Renal cortex interstitium (tissue), 11 donors: ENCODE data around the gene CTNND2. TPM values are rescaled to one million over a fixed set of nuclear protein-coding genes. Genes with fewer than 3 reads are reported as not detected.
A peak's percentile ranks its signal among the peaks of the same experiment; 100 is the strongest.
"Not testable (repeated sequence)": the region's sequence is repeated elsewhere in the genome, so short reads cannot be mapped to it uniquely, and the experiment has no call there.

Experiments
- DNase-seq, 11 donors: peaks; one replicate each; pipeline ENCODE4 v3.0.0-alpha.2; 2013; ENCODE audit warnings: low read depth in 9 of 11, low spot score in 4 of 11; ENCODE audit errors: extremely low read depth in 1 of 11
- polyA plus RNA-seq, 3 donors: library from polyadenylated mRNA; unstranded; fragments of 120-200 nt; gene quantifications; one replicate each; pipeline ENCODE4 v1.2.1, GENCODE V29; 2013; ENCODE audit not compliant: insufficient read length in 3 of 3

CTNND2 gene
- polyA plus RNA-seq, 3 donors = 2.0 to 2.4 (median 2.3) TPM

DNA sequence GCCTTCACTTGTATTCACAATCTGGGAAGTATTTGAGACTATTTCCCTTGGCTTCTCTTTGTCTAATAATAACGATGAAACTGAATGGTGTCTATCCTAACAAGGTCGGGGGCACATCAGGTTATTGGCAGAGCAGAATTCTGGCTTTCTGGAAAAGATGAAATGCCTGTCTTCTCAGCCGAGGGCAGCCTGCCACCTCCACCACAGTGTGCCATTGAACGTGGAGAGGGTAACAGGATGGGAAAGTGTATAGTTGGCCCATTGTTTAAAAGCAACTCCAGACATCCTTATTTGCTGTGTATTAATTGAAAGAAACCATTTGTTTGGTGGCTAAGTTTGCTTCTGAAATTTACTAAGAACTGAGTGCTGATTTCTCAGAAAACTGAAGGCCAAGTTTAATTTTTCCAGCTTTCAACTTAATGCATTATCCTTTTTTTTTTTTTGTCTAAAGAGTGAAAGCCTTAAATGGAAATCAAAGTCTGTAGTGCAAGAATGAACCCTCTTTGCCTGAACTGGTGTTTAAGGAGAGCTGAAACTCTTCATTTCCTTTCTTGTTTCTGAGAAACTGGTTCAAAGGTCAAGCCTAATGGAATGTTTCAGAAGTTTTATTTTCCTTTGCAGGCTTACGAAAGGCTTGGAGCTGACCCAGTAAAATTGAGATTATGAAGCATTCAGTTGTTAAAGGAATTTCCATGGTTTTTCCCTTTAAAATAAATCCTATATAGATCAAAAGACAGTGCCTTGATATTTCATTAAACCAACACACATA, 579.5 kb downstream of the CTNND2 start:
- peak; percentile 22 to 76 (median 36) for DNase-seq

DNA sequence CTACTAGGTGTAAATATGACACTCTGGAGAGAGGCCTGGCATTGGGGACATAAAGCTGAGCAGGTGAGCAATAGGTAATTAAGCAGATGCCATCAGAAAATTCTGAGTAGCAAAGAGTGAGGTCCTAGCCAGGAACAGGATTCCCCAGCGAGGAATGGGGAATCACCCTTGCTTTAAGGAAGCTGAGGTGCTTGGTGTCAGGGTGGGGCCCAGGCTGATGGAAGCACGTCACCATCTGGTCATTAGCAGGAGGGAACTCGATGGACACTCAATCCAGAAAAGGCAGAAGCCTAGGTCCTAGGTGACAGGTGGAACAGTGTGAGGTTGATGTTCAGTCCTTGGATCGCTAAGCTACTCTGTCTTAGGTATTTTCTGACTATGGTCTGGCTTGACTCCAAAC, 580.5 kb downstream of the CTNND2 start:
- no peak for DNase-seq

DNA sequence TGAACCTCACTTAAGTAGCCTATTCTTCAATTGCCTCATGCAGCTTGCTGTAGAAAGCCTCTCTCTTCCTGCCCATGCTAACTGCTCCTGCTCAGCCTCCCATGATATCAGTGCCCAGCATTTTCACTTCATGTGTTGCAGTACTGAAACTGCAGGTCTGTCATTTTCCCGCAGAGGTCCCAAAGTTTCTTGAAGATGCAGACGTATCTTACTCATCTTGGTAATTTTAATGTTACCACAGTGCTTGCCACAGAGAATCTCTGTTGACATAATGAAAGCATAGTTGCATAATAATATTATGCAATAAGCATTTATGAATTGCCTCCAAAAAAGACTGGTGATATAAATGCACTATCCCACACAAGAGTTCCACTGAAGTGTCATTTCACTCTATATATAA, 582.1 kb downstream of the CTNND2 start:
- DNase-seq = no peak

DNA sequence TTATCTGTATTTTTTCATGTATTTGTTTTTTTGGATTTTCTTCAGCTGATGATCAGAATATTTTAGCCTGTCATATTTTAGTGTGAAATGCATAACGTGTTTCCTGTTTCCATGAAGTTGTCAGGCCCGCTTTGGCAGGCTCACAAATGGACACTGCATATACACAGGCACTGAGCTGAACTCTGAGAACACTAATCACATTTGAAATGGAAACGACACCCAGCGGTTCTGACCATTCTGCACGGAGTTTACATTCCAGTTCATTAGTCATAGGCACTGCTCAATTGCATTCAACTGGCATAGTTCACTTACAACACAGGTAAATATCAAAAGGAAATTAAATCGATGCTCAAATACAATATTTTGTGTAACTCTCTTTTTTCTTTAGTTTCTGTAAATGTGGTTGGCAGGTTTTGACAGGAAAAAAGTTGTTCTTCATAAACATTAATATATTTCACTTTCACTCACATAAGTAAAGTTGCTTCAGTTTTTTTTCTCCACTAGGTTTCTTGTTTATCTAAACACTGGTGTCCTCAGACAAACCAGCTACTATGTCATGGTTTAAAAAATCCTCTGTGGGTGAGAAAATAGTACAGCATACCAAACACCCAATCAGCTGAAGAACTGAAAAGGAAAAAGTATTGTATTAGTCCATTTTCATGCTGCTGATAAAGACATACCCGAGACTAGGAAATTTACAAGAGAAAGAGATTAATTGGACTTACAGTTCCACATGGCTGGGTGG, 584.2 kb downstream of the CTNND2 start:
- DNase-seq = peak in 1 of 11 donors; percentile 3

DNA sequence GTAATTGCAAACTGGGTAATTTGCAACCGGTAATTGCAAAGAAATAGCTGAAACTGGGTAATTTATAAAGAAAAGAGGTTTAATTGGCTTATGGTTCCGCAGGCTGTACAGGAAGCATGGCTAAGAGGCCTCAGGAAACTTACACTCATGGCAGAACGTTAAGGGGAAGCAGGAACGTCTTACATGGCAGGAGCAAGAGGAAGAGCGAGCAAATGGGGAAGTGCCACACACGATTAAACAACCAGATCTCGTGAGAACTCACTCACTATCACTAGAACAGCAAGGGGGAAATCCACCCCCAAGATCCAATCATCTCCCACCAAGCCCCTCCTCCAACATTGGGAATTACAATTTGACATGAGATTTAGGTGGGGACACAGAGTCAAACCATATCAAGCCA, 590.6 kb downstream of the CTNND2 start:
- DNase-seq = not testable (repeated sequence)

DNA sequence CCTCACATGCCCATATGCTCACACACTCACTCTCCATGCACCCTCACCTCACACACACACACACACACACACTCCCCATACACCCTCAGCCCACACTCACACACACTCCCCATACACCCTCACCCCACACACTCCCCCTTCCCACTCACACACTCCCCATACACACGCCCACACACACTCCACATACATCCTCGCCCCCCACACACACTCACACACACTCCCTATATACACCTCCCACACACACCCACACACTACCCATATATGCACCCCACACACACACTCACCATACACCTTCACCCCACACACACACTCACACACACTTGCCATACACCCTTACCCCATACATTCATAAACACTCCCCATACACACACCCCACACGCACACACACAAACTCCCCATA, 592.5 kb downstream of the CTNND2 start:
- DNase-seq = no peak

DNA sequence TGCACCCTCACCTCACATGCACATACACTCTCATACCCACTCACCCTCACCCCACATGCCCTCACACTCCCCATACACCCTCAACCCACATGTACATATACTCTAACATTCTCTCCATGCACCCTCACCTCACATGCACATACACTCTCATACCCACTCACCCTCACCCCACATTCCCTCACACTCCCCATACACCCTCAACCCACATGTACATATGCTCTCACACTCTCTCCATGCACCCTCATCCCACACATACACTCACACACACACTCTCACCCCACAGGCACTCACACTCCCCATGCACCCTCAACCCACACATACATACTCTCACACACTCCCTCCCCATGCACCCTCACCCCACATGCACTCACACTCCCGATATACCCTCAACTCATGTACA, 593.0 kb downstream of the CTNND2 start:
- no peak for DNase-seq

DNA sequence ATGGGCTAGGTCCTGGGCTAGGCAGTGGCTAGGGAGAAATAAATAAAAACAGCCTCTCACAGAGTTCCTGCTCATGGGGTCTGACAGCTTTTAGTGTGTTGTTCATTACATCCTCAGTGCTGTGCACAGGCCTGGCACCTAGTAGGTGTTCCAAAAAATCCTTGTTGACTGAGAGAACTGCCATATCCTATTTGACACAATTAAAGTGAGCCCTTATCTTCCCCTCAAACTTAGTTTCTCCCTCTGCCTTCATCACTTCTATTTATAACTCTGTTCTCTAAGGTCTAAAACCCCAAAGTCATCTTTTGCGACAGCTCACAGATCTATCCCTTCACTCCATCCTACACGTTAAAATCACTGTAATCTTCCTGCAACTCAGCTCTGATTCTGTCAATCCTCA, 594.1 kb downstream of the CTNND2 start:
- DNase-seq = no peak

DNA sequence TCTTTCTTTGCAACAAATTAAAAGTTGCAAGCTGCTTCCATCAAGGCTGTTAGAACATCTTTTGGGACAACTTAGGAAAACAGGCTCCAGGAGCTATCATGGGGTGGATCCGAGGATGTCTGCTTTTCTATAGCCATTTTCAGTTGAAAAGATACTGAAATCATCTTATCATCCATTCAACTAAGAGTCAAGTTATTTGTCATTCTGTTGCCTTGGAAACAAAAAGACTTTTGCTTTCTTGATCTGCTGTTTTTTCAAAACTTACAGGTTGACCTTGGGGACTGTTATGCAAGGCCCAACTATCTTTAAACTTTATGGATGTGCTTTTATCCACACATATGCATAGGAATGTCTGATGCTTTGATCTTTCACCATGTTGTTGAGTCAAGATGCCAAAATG, 597.9 kb downstream of the CTNND2 start:
- no peak for DNase-seq

DNA sequence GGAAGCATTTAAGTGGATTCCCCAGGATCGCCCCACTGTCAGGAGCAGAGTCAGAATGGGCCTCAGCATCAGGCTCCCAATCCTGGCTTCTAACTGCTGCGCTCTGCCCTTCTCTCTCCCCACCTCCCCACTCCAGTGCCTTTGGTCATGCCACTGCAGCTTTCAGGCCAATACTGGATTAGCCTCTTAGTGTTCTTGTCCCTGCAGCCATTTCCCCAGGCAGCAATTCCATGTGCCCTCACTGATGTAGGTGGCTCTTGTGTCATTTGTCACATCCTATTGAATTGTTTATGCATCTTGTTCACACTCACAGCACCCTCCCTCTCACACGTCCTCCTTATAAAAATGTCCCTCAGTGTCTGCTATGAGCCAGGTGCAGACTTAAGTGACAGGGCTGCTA, 599.0 kb downstream of the CTNND2 start:
- DNase-seq = no peak

DNA sequence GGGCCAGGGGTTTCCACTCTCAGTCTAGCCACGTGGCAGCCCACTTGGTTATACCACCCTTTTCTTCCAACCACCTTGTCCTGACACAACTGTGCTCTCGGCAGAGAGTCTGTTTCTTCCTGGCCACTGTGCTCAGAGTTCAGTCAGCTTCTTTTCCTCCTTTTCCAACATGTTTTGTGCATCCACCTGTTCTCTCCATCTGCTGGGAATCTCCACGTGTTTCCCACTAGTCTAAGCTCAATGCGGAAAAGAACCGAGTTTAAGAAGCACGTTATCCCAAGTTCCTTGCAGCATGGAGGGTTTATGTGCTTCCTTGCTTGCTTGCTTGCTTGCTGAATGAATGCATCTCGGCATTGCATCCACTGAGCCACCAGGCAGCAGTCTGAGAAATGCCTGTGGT, 599.6 kb downstream of the CTNND2 start:
- no peak for DNase-seq

DNA sequence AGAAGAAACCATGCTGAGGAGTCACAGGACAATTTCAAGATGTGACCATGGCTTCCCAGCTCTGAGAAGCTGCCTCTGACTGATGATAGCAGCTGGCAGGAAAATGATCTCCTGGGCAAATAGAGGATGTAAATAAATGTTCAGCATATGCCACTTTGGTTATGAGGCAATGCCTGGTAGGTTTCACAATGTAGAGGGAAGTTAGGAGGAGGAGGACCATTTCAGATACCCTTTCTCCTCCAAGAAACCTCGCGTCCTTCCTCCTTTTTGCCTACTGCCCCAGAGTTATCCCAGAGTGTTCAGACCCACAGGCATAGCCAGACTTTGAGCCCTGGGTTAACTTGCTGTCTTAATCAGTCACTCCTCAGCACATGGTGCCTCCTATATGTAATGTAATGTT, 601.6 kb downstream of the CTNND2 start:
- DNase-seq = no peak

DNA sequence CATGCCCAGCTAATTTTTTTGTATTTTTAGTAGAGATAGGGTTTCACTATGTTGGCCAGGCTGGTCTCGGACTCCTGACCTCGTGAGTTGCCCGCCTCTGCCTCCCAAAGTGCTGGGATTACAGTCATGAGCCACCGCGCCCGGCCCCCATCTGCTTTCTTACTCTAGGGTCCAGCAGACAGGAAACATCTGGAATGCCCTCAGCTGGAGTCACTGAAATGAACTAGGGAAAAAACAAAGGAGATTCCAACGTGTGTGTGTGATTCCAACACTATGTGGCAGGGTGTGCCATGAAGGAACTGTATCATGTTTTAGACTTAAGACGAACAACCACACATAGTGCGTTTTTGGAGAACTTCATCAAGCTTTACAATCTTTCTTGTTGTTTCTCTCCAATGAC, 603.1 kb downstream of the CTNND2 start:
- DNase-seq = no peak

DNA sequence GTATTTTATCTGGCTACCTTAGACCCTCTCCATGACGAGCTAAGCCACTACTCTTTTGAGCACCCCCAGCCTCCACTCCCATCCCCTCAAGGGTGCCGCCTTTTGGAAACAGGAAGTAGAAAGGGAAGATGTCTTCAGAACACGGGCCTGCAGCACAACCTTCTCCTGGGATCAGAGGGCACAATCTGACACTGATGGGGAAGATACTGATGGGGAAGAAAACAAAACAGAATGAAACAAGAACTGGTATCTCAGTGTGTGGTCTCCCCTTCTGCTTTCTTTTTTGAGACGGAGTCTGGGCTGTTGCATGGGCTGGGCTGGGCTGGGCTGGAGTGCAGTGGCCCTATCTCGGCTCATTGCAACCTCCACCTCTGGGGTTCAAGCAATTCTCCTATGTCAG, 603.5 kb downstream of the CTNND2 start:
- no peak for DNase-seq

DNA sequence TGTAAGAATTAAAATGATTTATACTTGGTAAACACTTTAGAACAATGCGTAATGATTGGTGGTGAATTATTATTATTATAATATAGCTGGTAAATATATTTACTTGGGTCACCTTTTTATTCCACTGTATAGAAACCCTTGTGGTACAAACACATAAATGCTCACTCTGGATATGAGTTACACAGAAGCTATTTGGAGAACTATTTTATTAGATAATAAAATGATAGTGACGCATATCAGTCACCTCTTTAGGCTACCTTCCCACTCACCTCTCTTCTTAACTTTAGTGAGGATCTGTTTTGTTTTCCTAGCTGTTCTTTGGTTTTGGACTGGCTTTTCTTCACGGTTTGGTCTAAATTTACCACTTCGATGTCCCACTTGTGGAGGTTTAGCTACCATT, 605.4 kb downstream of the CTNND2 start:
- no peak for DNase-seq

DNA sequence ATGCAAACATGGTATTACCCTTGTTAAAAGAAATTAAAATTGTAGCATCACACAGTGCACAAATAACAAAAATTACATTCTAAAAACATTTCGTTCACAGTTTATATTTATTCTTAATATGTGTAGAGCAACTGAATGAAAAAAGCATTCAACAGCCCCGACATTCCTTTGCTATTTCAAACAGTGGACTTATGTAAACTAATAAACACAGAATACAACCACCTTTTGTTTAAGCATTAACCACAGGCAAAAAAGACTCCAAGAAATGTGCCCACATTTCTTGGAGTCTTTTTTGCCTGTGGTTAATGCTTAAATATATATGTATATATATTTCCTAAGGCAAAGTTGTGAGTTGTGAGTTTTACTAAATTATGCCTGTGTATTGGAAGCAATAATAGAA, 610.7 kb downstream of the CTNND2 start:
- no peak for DNase-seq

DNA sequence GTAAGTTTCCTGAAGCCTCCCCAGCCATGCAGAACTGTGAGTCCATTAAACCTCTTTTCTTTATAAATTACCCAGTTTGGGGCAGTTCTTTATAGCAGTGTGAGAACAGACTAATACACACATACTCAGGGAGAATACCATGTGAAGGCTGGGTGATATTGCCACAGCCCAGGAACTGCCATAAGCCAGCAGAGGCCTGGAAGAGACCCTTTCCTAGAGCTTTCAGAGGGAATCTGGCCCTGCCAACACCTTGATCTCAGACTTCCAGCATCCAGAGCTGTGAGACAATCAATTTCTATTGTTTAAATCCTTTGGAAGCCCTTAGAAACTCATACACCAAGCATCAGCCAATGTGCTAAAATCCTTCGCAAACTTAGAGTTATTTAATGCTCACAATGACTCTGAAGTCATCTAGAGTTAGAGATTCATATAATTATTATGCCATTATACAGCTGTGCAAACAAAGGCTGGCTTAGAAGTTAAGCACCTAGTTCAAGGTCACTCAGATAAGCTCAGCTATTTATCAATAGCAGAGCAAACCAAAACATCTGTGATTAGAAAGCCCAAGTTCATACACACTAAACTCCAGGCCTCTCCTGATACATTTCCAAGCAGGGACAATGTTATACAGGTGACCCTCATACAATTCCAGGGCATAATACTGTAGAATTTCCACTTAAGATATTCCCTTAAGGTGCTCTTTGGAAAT, 611.4 kb downstream of the CTNND2 start:
- DNase-seq = no peak

DNA sequence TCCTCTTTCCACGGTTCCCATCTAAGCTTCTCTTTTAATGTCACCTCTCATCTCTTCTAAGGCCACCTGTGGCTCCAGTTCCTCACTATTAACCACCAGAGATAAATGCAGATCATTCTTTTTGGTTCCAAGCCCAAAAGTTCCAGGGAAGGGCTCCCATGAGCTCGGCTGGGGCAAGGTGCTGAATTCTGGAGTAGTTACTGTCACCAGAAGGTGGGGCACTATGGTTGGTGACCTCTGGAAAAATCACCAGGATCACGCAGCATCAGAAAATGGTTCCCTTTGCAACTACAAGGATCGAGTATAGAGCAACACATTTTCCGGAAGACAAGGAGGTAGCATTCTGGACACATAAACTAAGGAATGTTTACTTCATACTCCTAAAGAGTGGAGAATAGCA, 614.5 kb downstream of the CTNND2 start:
- no peak for DNase-seq

DNA sequence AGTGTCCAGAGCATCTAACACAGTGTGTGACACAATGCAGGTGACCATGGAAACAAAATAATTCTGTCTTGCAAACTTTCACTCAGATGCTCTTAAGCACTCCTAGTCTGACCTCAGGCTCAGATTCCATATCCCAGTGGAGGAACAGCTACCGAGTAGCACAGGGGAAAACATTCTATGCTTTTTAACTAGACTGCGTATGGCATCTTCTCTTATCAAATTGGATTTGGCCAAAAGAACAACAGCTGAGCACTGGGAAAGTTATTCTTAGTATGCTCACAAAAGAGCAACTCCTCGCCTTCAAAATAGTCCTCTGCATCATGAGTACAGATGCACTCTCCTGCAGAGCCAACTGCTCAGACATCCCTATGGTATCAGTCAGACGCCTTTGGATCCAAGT, 615.0 kb downstream of the CTNND2 start:
- no peak for DNase-seq

DNA sequence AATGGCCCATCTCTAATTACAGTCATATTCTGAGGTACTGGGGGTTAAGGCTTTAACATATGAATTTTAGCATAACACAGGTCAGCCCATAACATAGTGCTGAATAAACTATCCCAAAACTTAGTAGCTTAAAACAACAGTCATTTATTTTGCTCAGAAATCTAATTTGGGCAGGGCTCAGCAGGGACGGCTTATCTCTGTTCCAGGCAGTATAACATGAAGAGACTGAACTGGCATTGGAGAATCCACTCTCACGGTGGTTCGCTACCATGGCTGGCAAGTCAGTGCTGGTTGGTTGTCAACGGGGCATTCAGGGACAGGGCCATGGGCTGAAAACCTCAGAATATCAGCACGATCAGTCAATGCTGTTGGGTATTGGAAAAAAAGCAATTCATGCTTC, 622.4 kb downstream of the CTNND2 start:
- DNase-seq = no peak
